Fibroblast of lung (primary cell): ENCODE results near the gene SYNJ2. TPM values are rescaled to one million over a fixed set of nuclear protein-coding genes. Genes with fewer than 3 reads are reported as not detected.

ENCODE experiments used
- DNase-seq, 2 donors: peaks; one replicate each; pipeline versions ENCODE4 v3.0.0 to v3.0.0-alpha.2; 2010; ENCODE audit warnings: low read depth in 2 of 2
- H2AFZ ChIP-seq: 2 replicates; pipeline ENCODE4 v1.5.1; 2012; ENCODE audit warnings: low read length, control low read depth, inconsistent platforms
- H3K27ac ChIP-seq: 2 replicates; pipeline ENCODE4 v1.5.1; 2011; ENCODE audit warnings: low read length, control low read depth; ENCODE audit not compliant: insufficient read depth
- H3K27me3 ChIP-seq: 2 replicates; pipeline ENCODE4 v1.5.1; 2011; ENCODE audit warnings: mild to moderate bottlenecking, low read length; ENCODE audit not compliant: control insufficient read depth, insufficient read depth
- H3K36me3 ChIP-seq: 2 replicates; pipeline ENCODE4 v1.5.1; 2011; ENCODE audit warnings: low read length; ENCODE audit not compliant: control insufficient read depth, insufficient read depth
- H3K4me1 ChIP-seq: 2 replicates; pipeline ENCODE4 v1.5.1; 2011; ENCODE audit warnings: low read length; ENCODE audit not compliant: control insufficient read depth, insufficient read depth; ENCODE audit errors: extremely low read depth
- H3K4me2 ChIP-seq: 2 replicates; pipeline ENCODE4 v1.5.1; 2011; ENCODE audit warnings: low read length, control low read depth; ENCODE audit not compliant: insufficient read depth; ENCODE audit errors: extremely low read depth
- H3K4me3 ChIP-seq, 4 experiments: fragments of 200-600 bp in 1 of 4; sonication (generic) in 1 of 4; replicated peaks in 1 of 4; 2 replicates each; pipeline ENCODE4 v1.5.1; 2011 to 2016; ENCODE audit warnings: low read length in 4 of 4, low read depth in 3 of 4, mild to moderate bottlenecking in 3 of 4, control low read depth in 2 of 4, inconsistent platforms in 1 of 4, mixed read lengths in 1 of 4; ENCODE audit not compliant: insufficient read depth in 1 of 4; ENCODE audit errors: control extremely low read depth in 1 of 4
- H3K79me2 ChIP-seq: 2 replicates; pipeline ENCODE4 v1.5.1; 2012; ENCODE audit warnings: mild to moderate bottlenecking, low read length, inconsistent platforms; ENCODE audit not compliant: control insufficient read depth, insufficient read depth
- H3K9ac ChIP-seq: 2 replicates; pipeline ENCODE4 v1.5.1; 2011; ENCODE audit warnings: mild to moderate bottlenecking, low read length, control low read depth; ENCODE audit not compliant: insufficient read depth
- H3K9me3 ChIP-seq: 2 replicates; pipeline ENCODE4 v1.5.1; 2012; ENCODE audit warnings: low read depth, low read length; ENCODE audit not compliant: control insufficient read depth, insufficient read depth
- H4K20me1 ChIP-seq: 2 replicates; pipeline ENCODE4 v1.5.1; 2011; ENCODE audit warnings: low read length; ENCODE audit not compliant: control insufficient read depth, insufficient read depth; ENCODE audit errors: extremely low read depth
- EZH2 ChIP-seq: IDR thresholded peaks from 2 replicates; pipeline ENCODE4 v1.5.1; 2012; ENCODE audit warnings: low read length, control low read depth, mild to moderate bottlenecking; ENCODE audit errors: missing control alignments
- polyA plus RNA-seq, 2 donors: library from polyadenylated mRNA; depleted of rRNA in 1 of 2; stranded (reverse) in 1 of 2; unstranded in 1 of 2; fragments of >200 nt; gene quantifications; 2 replicates each; pipeline ENCODE4 v1.2.1, GENCODE V29; 2011 to 2012; ENCODE audit warnings: missing spikeins in 1 of 2
- total RNA-seq: library from RNA; depleted of rRNA; stranded (reverse); fragments of >200 nt; gene quantifications from 2 replicates; pipeline ENCODE4 v1.2.1, GENCODE V29; 2014
- TF ChIP-seq, protein P1 (sequence below), 2 donors: IDR thresholded peaks in 1 of 2; conservative IDR thresholded peaks in 1 of 2; 1 replicate in 1 of 2; 2 replicates in 1 of 2; pipeline ENCODE4 v1.5.1; 2011 to 2012; ENCODE audit warnings: low read length in 2 of 2, control low read depth in 1 of 2, inconsistent platforms in 1 of 2, low read depth in 1 of 2, mild to moderate bottlenecking in 1 of 2

SYNJ2 gene
- total and polyA plus RNA-seq, 2 donors (not counting 1 experiment from before 2014, with no cell fraction given), result 23.5 to 57.3 TPM

DNA sequence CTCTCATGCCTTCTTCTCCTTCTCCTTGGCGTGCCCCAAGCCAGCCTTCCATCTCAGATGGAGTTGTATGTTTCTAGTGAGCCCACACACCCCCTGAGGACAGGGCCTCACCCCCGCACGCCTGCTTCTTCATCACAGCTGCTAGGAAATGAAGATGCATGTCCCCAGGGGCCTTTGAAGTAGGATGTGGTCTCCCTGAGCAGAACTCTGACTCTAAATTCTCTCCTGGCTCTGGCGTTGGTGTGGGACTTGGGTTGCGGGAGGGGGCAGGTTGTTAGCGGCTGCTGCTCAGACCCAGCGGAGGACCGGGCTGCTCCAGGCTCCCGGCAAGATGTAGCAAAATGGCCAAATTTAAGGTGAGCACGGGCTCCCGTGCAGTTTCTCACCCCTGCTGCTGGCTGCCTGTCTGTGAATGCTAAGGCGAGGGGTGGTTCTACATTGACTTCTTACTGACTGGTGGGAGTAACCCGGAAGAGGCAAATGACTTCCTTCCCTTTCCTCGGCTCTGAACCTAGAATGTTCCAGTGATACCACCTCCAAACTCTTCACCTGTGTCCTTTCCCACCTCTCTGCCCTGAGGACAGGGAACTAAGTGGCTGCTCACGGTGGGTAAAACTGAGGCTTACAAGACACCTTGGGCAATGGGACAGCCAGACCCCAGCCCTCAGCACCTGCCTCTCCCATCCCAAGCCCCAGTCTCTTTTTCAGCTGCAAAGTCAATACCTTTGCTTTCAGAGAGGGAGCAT, 8.8 kb downstream of the SYNJ2 start:
- peaks cover 93% of the 10 kb centered on the region for H3K79me2 ChIP-seq
- H2AFZ ChIP-seq, result no peak overlapping the region
- peaks cover 18% of the 10 kb centered on the region for H3K4me1 ChIP-seq
- peak overlapping the region; percentile 15 for H3K4me2 ChIP-seq
- H3K27ac ChIP-seq, result no peak overlapping the region
- H3K9ac ChIP-seq, result no peak overlapping the region
- TF ChIP-seq, protein P1, sequence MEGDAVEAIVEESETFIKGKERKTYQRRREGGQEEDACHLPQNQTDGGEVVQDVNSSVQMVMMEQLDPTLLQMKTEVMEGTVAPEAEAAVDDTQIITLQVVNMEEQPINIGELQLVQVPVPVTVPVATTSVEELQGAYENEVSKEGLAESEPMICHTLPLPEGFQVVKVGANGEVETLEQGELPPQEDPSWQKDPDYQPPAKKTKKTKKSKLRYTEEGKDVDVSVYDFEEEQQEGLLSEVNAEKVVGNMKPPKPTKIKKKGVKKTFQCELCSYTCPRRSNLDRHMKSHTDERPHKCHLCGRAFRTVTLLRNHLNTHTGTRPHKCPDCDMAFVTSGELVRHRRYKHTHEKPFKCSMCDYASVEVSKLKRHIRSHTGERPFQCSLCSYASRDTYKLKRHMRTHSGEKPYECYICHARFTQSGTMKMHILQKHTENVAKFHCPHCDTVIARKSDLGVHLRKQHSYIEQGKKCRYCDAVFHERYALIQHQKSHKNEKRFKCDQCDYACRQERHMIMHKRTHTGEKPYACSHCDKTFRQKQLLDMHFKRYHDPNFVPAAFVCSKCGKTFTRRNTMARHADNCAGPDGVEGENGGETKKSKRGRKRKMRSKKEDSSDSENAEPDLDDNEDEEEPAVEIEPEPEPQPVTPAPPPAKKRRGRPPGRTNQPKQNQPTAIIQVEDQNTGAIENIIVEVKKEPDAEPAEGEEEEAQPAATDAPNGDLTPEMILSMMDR (conservative IDR thresholded peaks at IDR 0.05 in 1 of 2, IDR thresholded peaks at IDR 0.05 in 1 of 2; ENCODE audit: low read depth in 1 of 2, low read length in 2 of 2), result no peak
- no peak for TF ChIP-seq EZH2
- H3K9me3 ChIP-seq, result no peaks in the 10 kb centered on the region
- H4K20me1 ChIP-seq, result no peaks in the 10 kb centered on the region
- peak in 1 of 2 donors; percentile 33 for DNase-seq
- no peaks in the 10 kb centered on the region for H3K27me3 ChIP-seq
- no peak overlapping the region for H3K4me3 ChIP-seq
- peaks cover 2% of the 10 kb centered on the region for H3K36me3 ChIP-seq

DNA sequence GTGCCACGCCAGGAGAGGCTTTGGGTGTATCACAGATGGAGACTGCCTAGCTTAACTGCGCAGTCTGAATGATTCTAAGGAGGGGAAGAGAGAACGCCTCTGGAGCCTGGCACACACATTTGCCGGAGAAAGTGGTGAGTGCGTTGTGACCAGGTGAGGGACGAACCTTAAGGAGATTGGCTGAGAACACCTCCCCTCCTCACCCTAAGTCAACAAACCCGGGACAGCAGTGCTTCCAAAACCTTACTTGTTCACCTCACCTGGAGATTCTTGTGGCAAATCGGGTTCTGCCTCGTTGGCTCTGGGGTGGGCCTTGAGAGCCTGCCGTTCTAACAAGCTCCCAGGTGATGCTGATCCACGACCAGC, 9.4 kb downstream of the SYNJ2 start:
- Histone ChIP-seq H3K4me3 (no peak overlapping the region), H3K4me1 (peaks cover 16% of the 10 kb centered on the region), H3K4me2 (no peak overlapping the region), H3K9me3 (no peaks in the 10 kb centered on the region), H2AFZ (no peak overlapping the region), H4K20me1 (no peaks in the 10 kb centered on the region), H3K79me2 (peaks cover 93% of the 10 kb centered on the region), H3K27ac (no peak overlapping the region), H3K9ac (no peak overlapping the region), H3K27me3 (no peaks in the 10 kb centered on the region), H3K36me3 (peaks cover 2% of the 10 kb centered on the region)
- TF ChIP-seq, protein P1 (conservative IDR thresholded peaks at IDR 0.05 in 1 of 2, IDR thresholded peaks at IDR 0.05 in 1 of 2; ENCODE audit: low read depth in 1 of 2, low read length in 2 of 2), result no peak
- TF ChIP-seq EZH2, result no peak
- DNase-seq, result no peak

DNA sequence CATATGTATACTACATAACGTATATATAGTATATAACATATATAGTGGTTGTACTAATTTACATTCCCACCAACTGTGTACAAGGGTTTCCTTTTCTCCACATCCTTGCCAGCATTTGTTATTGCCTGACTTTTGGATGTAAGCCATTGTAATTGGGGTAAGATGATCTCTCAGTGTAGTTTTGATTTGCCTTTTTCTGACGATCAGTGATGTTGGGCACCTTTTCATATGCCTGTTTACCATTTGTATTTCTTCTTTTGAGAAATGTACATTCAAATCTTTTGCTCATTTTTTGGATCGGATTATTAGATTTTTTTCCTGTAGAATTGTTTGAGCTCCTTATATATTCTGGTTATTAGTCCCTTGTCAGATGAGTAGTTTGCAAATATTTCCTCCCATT, 11.4 kb downstream of the SYNJ2 start:
- H3K4me2 ChIP-seq, result no peak overlapping the region
- no peak overlapping the region for H2AFZ ChIP-seq
- no peaks in the 10 kb centered on the region for H3K9me3 ChIP-seq
- peaks cover 2% of the 10 kb centered on the region for H3K36me3 ChIP-seq
- no peak overlapping the region for H3K27ac ChIP-seq
- peaks cover 16% of the 10 kb centered on the region for H3K4me1 ChIP-seq
- peak in 1 of 2 donors; percentile 32 for DNase-seq
- peaks cover 93% of the 10 kb centered on the region for H3K79me2 ChIP-seq
- no peak overlapping the region for H3K9ac ChIP-seq
- H3K27me3 ChIP-seq, result no peaks in the 10 kb centered on the region
- no peak for TF ChIP-seq EZH2
- TF ChIP-seq, protein P1 (conservative IDR thresholded peaks at IDR 0.05 in 1 of 2, IDR thresholded peaks at IDR 0.05 in 1 of 2; ENCODE audit: low read depth in 1 of 2, low read length in 2 of 2), result no peak
- no peaks in the 10 kb centered on the region for H4K20me1 ChIP-seq
- H3K4me3 ChIP-seq, result no peak overlapping the region
